Calu3 (cell line): ENCODE results near the gene TMEM256. TPM values are rescaled to one million over a fixed set of nuclear protein-coding genes. Genes with fewer than 3 reads are reported as not detected.

ENCODE experiments used
- Bru-seq: library from RNA; stranded (reverse); fragments of 400-500 nt; gene quantifications from one replicate; lab custom pipeline; 2021; lab: Mats Ljungman, UMichigan
- BruChase-seq, 2 experiments: library from RNA; stranded (reverse); fragments of 400-500 nt; gene quantifications; one replicate each; lab custom pipeline; 2021; lab: Mats Ljungman, UMichigan
- BruUV-seq: library from RNA; stranded (reverse); fragments of 400-500 nt; replicated peaks from 2 replicates; lab custom pipeline; 2021; lab: Mats Ljungman, UMichigan
- CTCF ChIA-PET: fragments of 300-600 bp; sonication (Branson Sonifier 250); formaldehyde crosslinking; loops from one replicate; lab custom pipeline; 2022; ENCODE audit warnings: antibody characterized with exemption; lab: Charles Lee
- DNase-seq: peaks from one replicate; pipeline ENCODE4 v3.0.0; 2022
- H3K27ac Mint-ChIP-seq: one replicate; pipeline ENCODE4 v1.8.0; 2022; ENCODE audit warnings: mixed read lengths; ENCODE audit not compliant: unreplicated experiment
- H3K27me3 Mint-ChIP-seq: one replicate; pipeline ENCODE4 v1.8.0; 2022; ENCODE audit warnings: mixed read lengths; ENCODE audit not compliant: unreplicated experiment
- H3K36me3 Mint-ChIP-seq: one replicate; pipeline ENCODE4 v1.8.0; 2022; ENCODE audit warnings: mild to moderate bottlenecking, moderate library complexity, mixed read lengths; ENCODE audit not compliant: insufficient read depth, unreplicated experiment
- H3K4me1 Mint-ChIP-seq: one replicate; pipeline ENCODE4 v1.8.0; 2022; ENCODE audit warnings: mild to moderate bottlenecking, low read depth, mixed read lengths; ENCODE audit not compliant: unreplicated experiment
- H3K4me3 Mint-ChIP-seq: one replicate; pipeline ENCODE4 v1.8.0; 2022; ENCODE audit warnings: mild to moderate bottlenecking, low read depth, moderate library complexity, mixed read lengths; ENCODE audit not compliant: unreplicated experiment
- H3K9me3 Mint-ChIP-seq: one replicate; pipeline ENCODE4 v1.8.0; 2022; ENCODE audit warnings: low read depth, mixed read lengths; ENCODE audit not compliant: unreplicated experiment
- CTCF ChIP-seq: fragments of 200-600 bp; IDR thresholded peaks from one replicate; pipeline ENCODE4 v1.8.0; 2022; ENCODE audit warnings: antibody characterized with exemption; ENCODE audit not compliant: unreplicated experiment
- intact Hi-C: fragments of 100-400 bp; cut with micrococcal nuclease; formaldehyde crosslinking; loops from one replicate; pipeline ENCODE4 v1.10.0; 2022; ENCODE audit not compliant: unreplicated experiment
- long read RNA-seq: library from polyadenylated mRNA; stranded (forward); transcript quantifications from one replicate; pipeline ENCODE4 v2.0.0, GENCODE V29; 2022
- total RNA-seq: library from RNA; stranded (reverse); gene quantifications from 2 replicates; pipeline ENCODE4 v1.2.3, GENCODE V29; 2022

TMEM256 gene
- total RNA-seq (47.8 and 51.5 TPM in 2 replicates), Bru-seq, nascent RNA (percentile 69 among the genes with signal in this experiment), BruChase-seq, experiment 1, labeled RNA remaining after a 6-hour chase (percentile 87 among the genes with signal in this experiment), BruChase-seq, experiment 2, labeled RNA remaining after a 2-hour chase (percentile 80 among the genes with signal in this experiment)
- long read RNA-seq, transcript TMEM256-201 (4 exons, 486 nt) = major isoform, 66 of 71 reads
- long read RNA-seq, partial matches to known transcripts = 2 of 71 reads
- long read RNA-seq, other reads (novel, unspliced or antisense) = 3 of 71 reads

GRCh38 chr17:7403977-7404736 is at the start of gene TMEM256:
Gene TMEM256, minus strand, starts transcription at chr17:7404097. Its CDS starts 13 bp downstream, at chr17:7404084.
- H3K9me3 Mint-ChIP-seq = no peaks in the 10 kb centered on the region
- H3K36me3 Mint-ChIP-seq = peaks cover 39% of the 10 kb centered on the region
- peaks cover 9% of the 10 kb centered on the region for H3K4me1 Mint-ChIP-seq
- no TSS peak for BruUV-seq
- H3K27ac Mint-ChIP-seq = peak within 1 kb of the TSS; percentile 50
- peak; percentile 93 for DNase-seq
- peak within 1 kb of the TSS; percentile 76 for H3K4me3 Mint-ChIP-seq
- intact Hi-C loops = no loop called here
- no peak for TF ChIP-seq CTCF
- CTCF ChIA-PET = interaction anchor here (0.6 to 1.4 kb wide), 12 partner anchors 10 to 379 kb away, joined by 3 to 7 read pairs (median 4); partner anchors contain the start of genes PLSCR3 and TMEM102
- H3K27me3 Mint-ChIP-seq = peaks cover 17% of the 10 kb centered on the region

DNA sequence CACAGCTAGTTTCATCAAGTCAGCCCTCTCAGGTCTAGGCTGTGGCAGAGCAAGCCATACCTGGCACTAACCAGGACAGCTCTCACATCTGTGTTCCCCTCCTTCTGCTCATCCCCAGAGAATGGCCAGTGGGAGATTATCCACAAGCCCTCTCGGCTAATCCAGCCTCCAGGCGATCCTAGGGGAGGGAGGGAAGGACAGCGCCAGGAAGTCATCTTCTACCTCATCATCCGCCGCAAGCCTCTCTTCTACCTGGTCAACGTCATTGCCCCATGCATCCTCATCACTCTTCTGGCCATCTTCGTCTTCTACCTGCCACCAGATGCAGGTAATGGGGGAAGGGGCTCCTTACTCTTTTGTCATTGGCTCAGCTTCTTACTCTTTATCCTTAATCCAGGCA is 44.6 kb upstream of the TMEM256 start:
- Mint-ChIP-seq H3K4me1 (no peaks in the 10 kb centered on the region), H3K36me3 (no peaks in the 10 kb centered on the region), H3K9me3 (no peaks in the 10 kb centered on the region), H3K27ac (no peak overlapping the region), H3K27me3 (peaks cover 32% of the 10 kb centered on the region), H3K4me3 (no peak overlapping the region)
- DNase-seq = no peak
- TF ChIP-seq CTCF = no peak
- CTCF ChIA-PET = no interaction called here
- intact Hi-C loops = no loop called here
- BruUV-seq = no TSS peak

DNA sequence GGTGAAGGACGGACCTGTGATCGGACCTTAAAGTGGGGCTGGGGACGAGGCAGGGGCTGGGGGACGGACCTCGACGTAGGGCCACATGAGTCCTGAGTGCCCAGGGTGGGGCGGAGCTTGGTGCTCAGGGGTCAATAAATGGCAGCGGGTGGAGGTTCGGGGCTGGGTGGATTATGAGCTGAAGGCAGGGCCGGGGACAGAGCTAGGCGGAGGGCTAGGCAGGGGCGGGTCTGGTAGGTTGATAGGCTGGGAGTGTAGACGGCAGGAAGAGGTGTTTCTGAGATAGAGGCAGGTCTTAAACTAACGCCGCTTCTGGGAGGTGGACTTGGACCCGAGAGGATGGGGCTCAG is 41.7 kb upstream of the TMEM256 start:
- intact Hi-C loops = no loop called here
- peaks cover 60% of the 10 kb centered on the region for H3K27me3 Mint-ChIP-seq
- no peak for TF ChIP-seq CTCF
- H3K4me3 Mint-ChIP-seq = no peak overlapping the region
- no peak for DNase-seq
- H3K36me3 Mint-ChIP-seq = peaks cover under 1% of the 10 kb centered on the region
- H3K9me3 Mint-ChIP-seq = no peaks in the 10 kb centered on the region
- BruUV-seq = no TSS peak
- CTCF ChIA-PET = no interaction called here
- H3K27ac Mint-ChIP-seq = no peak overlapping the region
- no peaks in the 10 kb centered on the region for H3K4me1 Mint-ChIP-seq

DNA sequence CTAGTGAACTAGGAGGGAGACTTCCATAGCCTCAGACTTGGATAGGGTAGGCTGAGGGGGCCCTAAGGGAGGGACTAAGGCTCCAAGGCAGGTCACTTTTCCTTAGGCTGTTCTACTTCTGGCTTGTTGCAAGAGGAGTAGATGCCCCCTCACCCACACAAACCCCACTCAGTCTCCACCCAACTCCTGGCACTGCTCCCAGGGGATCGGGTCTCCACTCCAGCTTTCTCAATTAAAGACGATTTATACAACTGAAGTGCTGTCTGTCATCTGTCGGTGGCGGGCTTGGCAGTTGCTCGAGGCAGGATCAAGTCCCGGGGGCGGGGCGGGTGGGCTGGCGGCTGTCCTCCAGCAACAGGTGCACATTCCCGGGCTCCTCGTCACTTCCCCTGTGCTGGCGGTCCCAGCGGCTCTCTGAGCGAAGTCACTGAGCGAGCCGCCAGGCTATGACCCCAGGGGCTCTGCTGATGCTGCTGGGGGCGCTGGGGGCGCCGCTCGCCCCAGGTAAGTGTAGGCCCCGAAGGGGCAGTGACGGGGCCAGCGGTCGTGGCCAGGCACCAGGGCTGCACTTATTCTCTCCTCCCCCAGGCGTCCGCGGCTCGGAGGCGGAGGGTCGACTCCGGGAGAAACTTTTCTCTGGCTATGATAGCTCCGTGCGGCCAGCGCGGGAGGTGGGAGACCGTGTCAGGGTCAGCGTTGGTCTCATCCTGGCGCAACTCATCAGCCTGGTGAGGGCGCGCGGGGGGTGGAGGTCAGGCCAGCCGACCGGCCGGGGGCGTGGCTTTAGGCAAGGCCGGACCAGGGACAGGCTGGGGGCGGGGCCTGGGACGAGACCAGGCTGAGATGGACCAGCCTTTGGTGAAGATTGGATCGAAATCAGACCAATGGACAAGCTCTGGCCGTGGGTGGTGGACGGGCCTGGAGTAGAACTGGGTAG is 41.1 kb upstream of the TMEM256 start, which contains the start of gene CHRNB1:
Gene CHRNB1, plus strand, starts transcription at position 380 of the 937 bp plus-strand sequence. Its CDS starts 67 bp downstream, at position 447.
- BruUV-seq = no TSS peak
- intact Hi-C loops = no loop called here
- no peak for TF ChIP-seq CTCF
- CTCF ChIA-PET = no interaction called here
- no peak for DNase-seq
- H3K4me1 Mint-ChIP-seq = no peaks in the 10 kb centered on the region
- no peaks in the 10 kb centered on the region for H3K9me3 Mint-ChIP-seq
- H3K4me3 Mint-ChIP-seq = no peak within 1 kb of the TSS
- H3K36me3 Mint-ChIP-seq = peaks cover 7% of the 10 kb centered on the region
- no peak within 1 kb of the TSS for H3K27ac Mint-ChIP-seq
- H3K27me3 Mint-ChIP-seq = peaks cover 67% of the 10 kb centered on the region
